Natural killer cell (primary cell): ENCODE results near the gene AGO1. TPM values are rescaled to one million over a fixed set of nuclear protein-coding genes. Genes with fewer than 3 reads are reported as not detected.
"Not testable (repeated sequence)": the region's sequence is repeated elsewhere in the genome, so short reads cannot be mapped to it uniquely, and the experiment has no call there.

Experiments
- ATAC-seq, 3 donors: fragments of 150-1000 bp in 2 of 3; fragments of 200-7000 bp in 1 of 3; cut with Tn5 transposase; 1 replicate in 1 of 3; 2 replicates in 2 of 3; pipeline ENCODE4 v1.10.0; 2021; ENCODE audit warnings: mild to moderate bottlenecking in 2 of 3, moderate library complexity in 2 of 3
- DNase-seq, 2 donors: peaks; one replicate each; pipeline versions ENCODE4 v3.0.0 to v3.0.0-alpha.2; 2013 to 2021; ENCODE audit warnings: mixed read lengths in 1 of 2
- H3K27ac ChIP-seq: one replicate; pipeline ENCODE4 v1.5.1; 2013; ENCODE audit warnings: mild to moderate bottlenecking, low read length
- H3K27me3 ChIP-seq: one replicate; pipeline ENCODE4 v1.6.1; 2013; ENCODE audit warnings: low read length; ENCODE audit not compliant: control insufficient read depth, insufficient read depth
- H3K36me3 ChIP-seq: one replicate; pipeline ENCODE4 v1.6.1; 2013; ENCODE audit warnings: low read length; ENCODE audit not compliant: control insufficient read depth, insufficient read depth
- H3K4me1 ChIP-seq: one replicate; pipeline ENCODE4 v1.6.1; 2013; ENCODE audit warnings: low read length; ENCODE audit not compliant: control insufficient read depth, insufficient read depth
- H3K4me3 ChIP-seq: one replicate; pipeline ENCODE4 v1.5.1; 2013; ENCODE audit warnings: low read length
- H3K9me3 ChIP-seq: one replicate; pipeline ENCODE4 v1.6.1; 2013; ENCODE audit warnings: low read length; ENCODE audit not compliant: control insufficient read depth, insufficient read depth
- H3K27ac Mint-ChIP-seq, 2 donors: one replicate each; pipeline ENCODE4 v1.8.0; 2022; ENCODE audit warnings: mild to moderate bottlenecking in 2 of 2, mixed read lengths in 2 of 2, moderate library complexity in 1 of 2
- H3K27me3 Mint-ChIP-seq, 2 donors: one replicate each; pipeline ENCODE4 v1.8.0; 2022; ENCODE audit warnings: low read depth in 2 of 2, mixed read lengths in 2 of 2
- H3K36me3 Mint-ChIP-seq: one replicate; pipeline ENCODE4 v1.8.0; 2022; ENCODE audit warnings: mixed read lengths
- H3K4me1 Mint-ChIP-seq, 2 donors: one replicate each; pipeline ENCODE4 v1.8.0; 2022; ENCODE audit warnings: mixed read lengths in 2 of 2
- H3K4me3 Mint-ChIP-seq: one replicate; pipeline ENCODE4 v1.8.0; 2022; ENCODE audit warnings: mild to moderate bottlenecking, moderate library complexity, mixed read lengths
- H3K9me3 Mint-ChIP-seq, 2 donors: one replicate each; pipeline ENCODE4 v1.8.0; 2022; ENCODE audit warnings: mixed read lengths in 2 of 2
- CTCF ChIP-seq: fragments of 200-600 bp; IDR thresholded peaks from one replicate; pipeline ENCODE4 v1.8.0; 2022; ENCODE audit warnings: antibody characterized with exemption
- WGBS: methylation state at CpG from one replicate; pipeline ENCODE4 v1.1.7; 2013; ENCODE audit warnings: missing lambda C conversion rate; ENCODE audit not compliant: insufficient coverage; 5-methylcytosine and 5-hydroxymethylcytosine counted together
- intact Hi-C: fragments of 100-400 bp; cut with micrococcal nuclease; formaldehyde crosslinking; loops from one replicate; pipeline ENCODE4 v1.14.2; 2022
- total RNA-seq, 4 donors: library from RNA; stranded (reverse); fragments of 120-200 nt in 1 of 4; gene quantifications; one replicate each; pipeline versions ENCODE4 v1.2.3 to v1.2.4, GENCODE V29; 2013 to 2022

The AGO1 gene
- total RNA-seq, 3 donors from 2014 or later (not counting 1 experiment from before 2014, with no cell fraction given) = 30.1 to 34.5 (median 34.3) TPM

- no peak for TF ChIP-seq CTCF
- ATAC-seq (no peak), DNase-seq (no peak)
- Histone ChIP-seq H3K4me3 (no peak overlapping the region), H3K9me3 (no peaks in the 10 kb centered on the region), H3K36me3 (no peaks in the 10 kb centered on the region), H3K27ac (no peak overlapping the region), H3K27me3 (no peaks in the 10 kb centered on the region), H3K4me1 (no peaks in the 10 kb centered on the region)
- Mint-ChIP-seq H3K4me3 (no peak overlapping the region), H3K27me3 (peaks cover 0 to 3% of the 10 kb centered on the region in 2 donors), H3K27ac (no peak overlapping the region), H3K36me3 (no peaks in the 10 kb centered on the region), H3K4me1 (no peaks in the 10 kb centered on the region), H3K9me3 (no peaks in the 10 kb centered on the region)
- WGBS = 81% methylated on average over 3 of the region's 3 CpGs
- intact Hi-C loops = no loop called here
Observed at GRCh38 chr1:35863881-35864625, 19.0 kb upstream of the AGO1 start.

- H3K27me3 Mint-ChIP-seq = peaks cover 0 to 3% of the 10 kb centered on the region in 2 donors
- WGBS = 80% methylated on average over 5 of the region's 5 CpGs
- no peak overlapping the region for H3K4me3 ChIP-seq
- no peaks in the 10 kb centered on the region for H3K4me1 ChIP-seq
- DNase-seq (no peak), ATAC-seq (no peak)
- no peak overlapping the region for H3K27ac Mint-ChIP-seq
- no peaks in the 10 kb centered on the region for H3K9me3 ChIP-seq
- H3K27ac ChIP-seq = no peak overlapping the region
- H3K36me3 Mint-ChIP-seq = no peaks in the 10 kb centered on the region
- intact Hi-C loops = no loop called here
- H3K4me3 Mint-ChIP-seq = no peak overlapping the region
- H3K36me3 ChIP-seq = no peaks in the 10 kb centered on the region
- no peaks in the 10 kb centered on the region for H3K4me1 Mint-ChIP-seq
- no peak for TF ChIP-seq CTCF
- no peaks in the 10 kb centered on the region for H3K27me3 ChIP-seq
- no peaks in the 10 kb centered on the region for H3K9me3 Mint-ChIP-seq
Observed at GRCh38 chr1:35864813-35865212, 18.2 kb upstream of the AGO1 start.

- no peak overlapping the region for H3K4me3 ChIP-seq
- no peaks in the 10 kb centered on the region for H3K36me3 ChIP-seq
- Mint-ChIP-seq H3K36me3 (no peaks in the 10 kb centered on the region), H3K27me3 (peaks cover 0 to 3% of the 10 kb centered on the region in 2 donors), H3K4me1 (no peaks in the 10 kb centered on the region), H3K4me3 (no peak overlapping the region), H3K9me3 (no peaks in the 10 kb centered on the region), H3K27ac (no peak overlapping the region)
- ATAC-seq (no peak), DNase-seq (no peak)
- no peak for TF ChIP-seq CTCF
- no peaks in the 10 kb centered on the region for H3K9me3 ChIP-seq
- H3K4me1 ChIP-seq = no peaks in the 10 kb centered on the region
- H3K27ac ChIP-seq = no peak overlapping the region
- H3K27me3 ChIP-seq = no peaks in the 10 kb centered on the region
- intact Hi-C loops = no loop called here
- WGBS = 74% methylated on average over 3 of the region's 3 CpGs
Observed at GRCh38 chr1:35866991-35867390, 16.0 kb upstream of the AGO1 start.

GRCh38 chr1:35869245-35869950 is 13.6 kb upstream of the AGO1 start:
- H3K9me3 ChIP-seq, H3K27me3 Mint-ChIP-seq, H3K36me3 Mint-ChIP-seq, H3K9me3 Mint-ChIP-seq, ATAC-seq, H3K4me1 Mint-ChIP-seq, H3K27ac ChIP-seq, H3K4me3 ChIP-seq, intact Hi-C loops, H3K27me3 ChIP-seq, H3K27ac Mint-ChIP-seq, H3K4me1 ChIP-seq, DNase-seq, H3K36me3 ChIP-seq, H3K4me3 Mint-ChIP-seq: not testable (repeated sequence)
- 95% methylated on average over 32 of the region's 34 CpGs for WGBS
